Trophoblast cell (in vitro differentiated cells and primary cell): ENCODE results near the gene ABTB2.

Experiments
- DNase-seq, 2 donors: peaks; one replicate each; pipeline ENCODE4 v3.0.0-alpha.2; 2016
- H2AFZ ChIP-seq: 2 replicates; pipeline ENCODE4 v1.6.1; 2013; ENCODE audit warnings: low read length, moderate library complexity, mild to moderate bottlenecking; ENCODE audit not compliant: insufficient read depth, poor library complexity
- H2AK5ac ChIP-seq: 2 replicates; pipeline ENCODE4 v1.6.1; 2013; ENCODE audit warnings: mild to moderate bottlenecking, low read length
- H2BK120ac ChIP-seq: 2 replicates; pipeline ENCODE4 v1.6.1; 2013; ENCODE audit warnings: low read length, mild to moderate bottlenecking, moderate library complexity; ENCODE audit not compliant: insufficient read depth, poor library complexity
- H2BK12ac ChIP-seq: 2 replicates; pipeline ENCODE4 v1.6.1; 2013; ENCODE audit warnings: mild to moderate bottlenecking, low read length, moderate library complexity
- H2BK5ac ChIP-seq: 2 replicates; pipeline ENCODE4 v1.6.1; 2013; ENCODE audit warnings: low read length, low read depth, moderate library complexity, mild to moderate bottlenecking; ENCODE audit not compliant: poor library complexity
- H3K14ac ChIP-seq: 2 replicates; pipeline ENCODE4 v1.6.1; 2013; ENCODE audit warnings: mild to moderate bottlenecking, low read length
- H3K18ac ChIP-seq: 2 replicates; pipeline ENCODE4 v1.6.1; 2013; ENCODE audit warnings: mild to moderate bottlenecking, low read length
- H3K23ac ChIP-seq: 2 replicates; pipeline ENCODE4 v1.6.1; 2013; ENCODE audit warnings: low read length
- H3K27ac ChIP-seq: 2 replicates; pipeline ENCODE4 v1.5.1; 2013; ENCODE audit warnings: low read depth, mild to moderate bottlenecking, inconsistent platforms, low read length, moderate library complexity
- H3K27me3 ChIP-seq: 2 replicates; pipeline ENCODE4 v1.6.1; 2013; ENCODE audit warnings: inconsistent platforms, mild to moderate bottlenecking, low read length, moderate library complexity; ENCODE audit not compliant: insufficient read depth
- H3K36me3 ChIP-seq, 2 experiments: 1 replicate in 1 of 2; 2 replicates in 1 of 2; pipeline ENCODE4 v1.6.1; 2013; ENCODE audit warnings: low read length in 2 of 2, mild to moderate bottlenecking in 2 of 2, moderate library complexity in 1 of 2; ENCODE audit not compliant: insufficient read depth in 2 of 2, control insufficient read depth in 1 of 2
- H3K4ac ChIP-seq: 2 replicates; pipeline ENCODE4 v1.6.1; 2013; ENCODE audit warnings: low read depth, mild to moderate bottlenecking, low read length, moderate library complexity
- H3K4me1 ChIP-seq, 2 experiments: 1 replicate in 1 of 2; 2 replicates in 1 of 2; pipeline ENCODE4 v1.6.1; 2013; ENCODE audit warnings: low read length in 2 of 2, mild to moderate bottlenecking in 2 of 2, moderate library complexity in 1 of 2; ENCODE audit not compliant: insufficient read depth in 2 of 2, control insufficient read depth in 1 of 2
- H3K4me2 ChIP-seq: 2 replicates; pipeline ENCODE4 v1.6.1; 2013; ENCODE audit warnings: inconsistent platforms, mild to moderate bottlenecking, low read length, moderate library complexity
- H3K4me3 ChIP-seq: 2 replicates; pipeline ENCODE4 v1.5.1; 2013; ENCODE audit warnings: mild to moderate bottlenecking, low read depth, low read length, inconsistent platforms
- H3K79me1 ChIP-seq: one replicate; pipeline ENCODE4 v1.6.1; 2013; ENCODE audit warnings: low read length
- H3K79me2 ChIP-seq: 2 replicates; pipeline ENCODE4 v1.6.1; 2013; ENCODE audit warnings: low read length, mild to moderate bottlenecking; ENCODE audit not compliant: control insufficient read depth, insufficient read depth, poor library complexity
- H3K9ac ChIP-seq: 2 replicates; pipeline ENCODE4 v1.6.1; 2013; ENCODE audit warnings: mild to moderate bottlenecking, low read length
- H3K9me3 ChIP-seq: 2 replicates; pipeline ENCODE4 v1.6.1; 2013; ENCODE audit warnings: low read depth, mild to moderate bottlenecking, control low read depth, inconsistent platforms, low read length; ENCODE audit not compliant: insufficient read depth
- H4K12ac ChIP-seq: 2 replicates; pipeline ENCODE4 v1.6.1; 2013; ENCODE audit warnings: low read depth, mild to moderate bottlenecking, low read length, moderate library complexity
- H4K8ac ChIP-seq: 2 replicates; pipeline ENCODE4 v1.6.1; 2013; ENCODE audit warnings: low read depth, mild to moderate bottlenecking, low read length, moderate library complexity
- H4K91ac ChIP-seq: one replicate; pipeline ENCODE4 v1.6.1; 2013; ENCODE audit warnings: low read depth, mild to moderate bottlenecking, low read length, moderate library complexity
- WGBS: extraction: QIAGEN DNeasy Blood & Tissue Kit; methylation state at CpG from one replicate; pipeline ENCODE4 v1.1.7; 2013; ENCODE audit warnings: missing lambda C conversion rate; ENCODE audit not compliant: insufficient read length, insufficient coverage; ENCODE audit errors: extremely low coverage; 5-methylcytosine and 5-hydroxymethylcytosine counted together

The ABTB2 gene

DNA sequence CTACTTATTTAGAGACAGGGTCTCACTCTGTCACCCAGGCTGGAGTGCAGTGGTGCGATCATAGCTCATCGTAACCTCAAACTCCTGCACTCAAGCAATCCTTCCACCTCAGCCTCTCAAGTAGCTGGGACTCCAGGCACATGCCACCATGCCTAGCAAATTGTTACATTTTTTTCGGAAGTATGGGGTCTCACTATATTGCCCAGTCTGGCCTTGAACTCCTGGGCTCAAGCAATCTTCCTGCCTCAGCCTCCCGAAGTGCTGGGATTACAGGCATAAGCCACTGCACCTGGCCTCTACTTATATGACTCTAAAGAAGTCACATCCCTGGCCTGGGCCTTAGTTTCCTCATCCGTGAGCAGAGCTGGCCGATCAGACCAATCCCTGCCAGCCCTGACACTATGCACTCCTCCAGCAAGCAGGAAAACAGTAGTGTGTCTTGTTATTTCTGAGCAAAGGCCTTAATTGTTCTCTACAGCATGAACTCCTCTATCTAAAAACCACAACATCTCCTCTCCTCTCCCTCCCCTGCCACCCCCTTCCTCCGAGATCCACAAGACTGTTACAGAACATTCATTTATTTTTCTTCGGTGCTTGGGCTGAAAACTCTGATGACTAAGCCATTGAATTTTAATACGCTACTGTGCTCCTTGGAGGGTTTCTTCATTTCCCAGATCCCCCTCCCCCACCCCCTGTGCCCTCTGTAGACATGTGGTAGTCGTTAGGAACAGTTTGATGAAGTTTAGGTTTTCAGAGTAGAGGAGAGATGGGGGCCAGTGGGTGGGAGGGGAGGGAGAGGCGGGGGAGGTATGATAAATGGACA lies 91.5 kb downstream of the ABTB2 start:
- Histone ChIP-seq H3K27me3 (no peaks in the 10 kb centered on the region), H2BK12ac (no peak overlapping the region), H3K4ac (no peak overlapping the region), H2BK120ac (no peak overlapping the region), H2AK5ac (no peak overlapping the region), H3K9me3 (peaks cover 1% of the 10 kb centered on the region), H4K12ac (no peak overlapping the region), H4K91ac (no peak overlapping the region), H3K4me2 (no peak overlapping the region), H3K36me3 (no peaks in the 10 kb centered on the region), H3K4me1 (peaks cover 25 to 26% of the 10 kb centered on the region in 2 experiments), H3K27ac (no peak overlapping the region), H2AFZ (no peak overlapping the region), H3K23ac (no peak overlapping the region), H3K79me1 (peaks cover 9% of the 10 kb centered on the region), H2BK5ac (no peak overlapping the region), H3K9ac (no peak overlapping the region), H3K14ac (no peak overlapping the region), H4K8ac (no peak overlapping the region), H3K4me3 (no peak overlapping the region), H3K79me2 (peaks cover 2% of the 10 kb centered on the region), H3K18ac (no peak overlapping the region)
- no CpG with 5 or more reads among the region's 11 CpGs for WGBS
- DNase-seq: no peak

DNA sequence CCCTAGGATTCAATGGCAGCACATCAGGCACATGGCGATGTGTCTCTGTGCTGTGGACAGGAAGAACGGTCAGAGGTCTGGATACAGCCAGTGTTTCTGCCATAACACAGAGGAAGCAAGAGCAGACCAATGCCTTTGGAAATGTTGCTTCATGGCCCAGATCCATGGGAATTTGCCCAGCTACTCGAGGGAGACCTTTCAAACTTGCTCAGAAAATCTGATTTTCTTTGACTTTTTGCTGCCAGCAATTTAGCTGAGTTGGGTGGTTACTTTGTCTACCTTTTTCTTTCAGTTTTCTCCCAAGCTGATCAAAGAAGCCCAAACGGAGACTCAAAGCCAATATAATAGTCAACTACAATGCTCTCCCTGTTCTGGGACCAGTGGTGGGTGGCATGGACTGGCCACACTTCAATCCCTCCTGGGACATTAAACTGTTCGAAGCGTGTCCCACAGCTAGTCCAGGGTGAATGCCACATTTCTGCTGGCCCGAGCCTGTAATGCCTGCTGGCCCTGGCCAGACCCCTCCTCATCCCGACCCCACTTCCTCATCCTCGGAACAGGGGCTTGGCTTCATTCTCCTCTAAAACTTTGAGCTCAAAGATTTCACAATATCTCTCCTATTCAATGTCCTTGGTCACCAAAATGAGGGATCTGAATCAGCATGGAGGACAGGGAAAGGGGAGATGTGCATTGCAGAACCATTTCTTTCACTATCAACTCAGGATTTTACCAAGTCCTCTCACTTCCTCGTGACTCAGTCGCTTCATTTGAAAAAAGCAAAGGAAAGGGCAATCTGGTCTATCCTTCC lies 93.3 kb downstream of the ABTB2 start:
- Histone ChIP-seq H3K4me1 (peaks cover 19 to 21% of the 10 kb centered on the region in 2 experiments), H4K91ac (peak overlapping the region; percentile 42), H3K9me3 (peaks cover 1% of the 10 kb centered on the region), H3K36me3 (no peaks in the 10 kb centered on the region), H3K27ac (no peak overlapping the region), H3K79me1 (peaks cover 7% of the 10 kb centered on the region), H2AFZ (no peak overlapping the region), H3K27me3 (no peaks in the 10 kb centered on the region), H2BK5ac (no peak overlapping the region), H3K4me3 (no peak overlapping the region), H2BK12ac (peak overlapping the region; percentile 63), H3K9ac (no peak overlapping the region), H3K4me2 (no peak overlapping the region), H2BK120ac (peak overlapping the region; percentile 25), H3K18ac (peak overlapping the region; percentile 38), H3K4ac (no peak overlapping the region), H3K23ac (no peak overlapping the region), H4K8ac (no peak overlapping the region), H3K79me2 (peaks cover 2% of the 10 kb centered on the region), H3K14ac (peak overlapping the region; percentile 26), H2AK5ac (peak overlapping the region; percentile 56), H4K12ac (no peak overlapping the region)
- no peak for DNase-seq
- WGBS: no CpG with 5 or more reads among the region's 11 CpGs

DNA sequence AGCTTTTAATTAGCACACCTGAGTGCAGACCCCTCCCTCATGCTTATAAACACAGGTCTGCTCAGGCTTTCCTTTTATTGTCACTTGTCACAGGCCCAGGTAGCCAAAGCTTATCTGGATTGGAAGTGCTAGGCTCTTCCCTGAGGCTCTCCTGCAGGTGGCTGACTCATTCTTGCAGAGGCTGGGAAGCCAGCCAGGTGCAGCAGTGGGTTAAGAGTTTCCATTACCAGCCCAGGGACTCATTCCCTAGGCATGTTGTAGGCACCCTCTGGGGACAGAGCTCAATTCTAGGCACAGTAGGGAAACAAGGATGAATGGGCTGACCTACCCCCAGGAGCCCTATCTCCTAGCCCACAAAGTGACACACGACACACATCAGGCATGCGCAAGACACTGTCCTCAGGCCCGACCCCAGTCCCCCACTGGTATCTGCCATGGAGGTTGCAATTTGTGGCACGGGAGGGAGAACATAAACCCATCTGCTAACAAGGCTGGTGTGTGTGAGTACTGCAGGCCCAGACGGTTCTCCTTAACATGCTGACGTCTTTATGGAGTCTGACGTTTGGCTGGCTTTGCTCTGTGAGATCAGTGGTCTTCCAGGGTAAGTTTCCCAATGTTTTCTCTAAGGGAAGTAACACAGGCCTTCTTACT lies 94.2 kb downstream of the ABTB2 start:
- Histone ChIP-seq H4K91ac (no peak overlapping the region), H3K4me3 (no peak overlapping the region), H3K4ac (no peak overlapping the region), H3K79me2 (no peaks in the 10 kb centered on the region), H3K36me3 (no peaks in the 10 kb centered on the region), H2AFZ (no peak overlapping the region), H2AK5ac (peak overlapping the region; percentile 3), H3K4me1 (peaks cover 14 to 17% of the 10 kb centered on the region in 2 experiments), H2BK120ac (no peak overlapping the region), H3K14ac (no peak overlapping the region), H3K18ac (peak overlapping the region; percentile 18), H3K23ac (no peak overlapping the region), H2BK12ac (no peak overlapping the region), H3K79me1 (peaks cover 7% of the 10 kb centered on the region), H3K9me3 (peaks cover 1% of the 10 kb centered on the region), H3K27ac (no peak overlapping the region), H2BK5ac (no peak overlapping the region), H4K8ac (no peak overlapping the region), H3K9ac (no peak overlapping the region), H3K27me3 (no peaks in the 10 kb centered on the region), H4K12ac (no peak overlapping the region), H3K4me2 (no peak overlapping the region)
- peak; percentile 95 to 96 for DNase-seq
- no CpG with 5 or more reads among the region's 7 CpGs for WGBS

DNA sequence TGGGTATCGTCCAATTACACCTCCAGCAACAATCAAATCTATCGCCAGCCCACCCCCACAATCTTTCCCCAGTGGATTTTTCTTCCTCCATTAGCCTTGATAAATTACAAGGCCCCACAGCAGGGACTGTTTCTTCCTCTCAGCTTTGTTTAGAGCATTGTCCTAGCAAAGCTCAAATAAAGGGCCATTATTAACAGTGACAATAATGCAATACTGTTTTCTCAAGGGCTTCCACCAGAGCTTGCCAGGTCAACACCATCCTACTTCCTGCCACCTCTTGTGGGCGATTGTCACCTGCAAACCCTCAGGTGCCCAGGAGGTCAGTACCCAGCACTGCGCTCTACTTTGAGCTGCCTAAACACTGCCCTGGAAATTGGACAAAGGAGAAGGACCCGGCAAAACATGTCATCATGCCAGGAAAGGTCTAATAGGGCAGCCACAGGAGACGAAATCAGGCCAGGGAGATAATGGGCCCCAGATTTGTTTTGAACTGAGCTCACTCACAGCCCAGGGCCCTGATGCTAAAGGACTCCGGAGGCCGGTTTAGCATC lies 95.2 kb downstream of the ABTB2 start:
- Histone ChIP-seq H3K36me3 (no peaks in the 10 kb centered on the region), H3K14ac (no peak overlapping the region), H2BK120ac (no peak overlapping the region), H3K79me2 (no peaks in the 10 kb centered on the region), H3K23ac (no peak overlapping the region), H4K12ac (no peak overlapping the region), H3K9me3 (peaks cover 1% of the 10 kb centered on the region), H3K18ac (no peak overlapping the region), H3K79me1 (peaks cover 7% of the 10 kb centered on the region), H3K4ac (no peak overlapping the region), H3K4me3 (no peak overlapping the region), H4K91ac (no peak overlapping the region), H2BK5ac (no peak overlapping the region), H3K9ac (no peak overlapping the region), H4K8ac (no peak overlapping the region), H3K27ac (no peak overlapping the region), H2AK5ac (no peak overlapping the region), H3K4me1 (peaks cover 10 to 12% of the 10 kb centered on the region in 2 experiments), H3K27me3 (no peaks in the 10 kb centered on the region), H2BK12ac (no peak overlapping the region), H2AFZ (no peak overlapping the region), H3K4me2 (no peak overlapping the region)
- WGBS: no CpG with 5 or more reads among the region's 8 CpGs
- no peak for DNase-seq
